ENCODE measurements around the gene TPRG1. TPM values are rescaled to one million over a fixed set of nuclear protein-coding genes. Genes with fewer than 3 reads are reported as not detected.

The TPRG1 gene
- total and polyA plus RNA-seq, 2 of the 8 experiments (the other 6 are each of a cell fraction or from before 2014, with no cell fraction given) = 0.37 to 0.47 TPM

DNA sequence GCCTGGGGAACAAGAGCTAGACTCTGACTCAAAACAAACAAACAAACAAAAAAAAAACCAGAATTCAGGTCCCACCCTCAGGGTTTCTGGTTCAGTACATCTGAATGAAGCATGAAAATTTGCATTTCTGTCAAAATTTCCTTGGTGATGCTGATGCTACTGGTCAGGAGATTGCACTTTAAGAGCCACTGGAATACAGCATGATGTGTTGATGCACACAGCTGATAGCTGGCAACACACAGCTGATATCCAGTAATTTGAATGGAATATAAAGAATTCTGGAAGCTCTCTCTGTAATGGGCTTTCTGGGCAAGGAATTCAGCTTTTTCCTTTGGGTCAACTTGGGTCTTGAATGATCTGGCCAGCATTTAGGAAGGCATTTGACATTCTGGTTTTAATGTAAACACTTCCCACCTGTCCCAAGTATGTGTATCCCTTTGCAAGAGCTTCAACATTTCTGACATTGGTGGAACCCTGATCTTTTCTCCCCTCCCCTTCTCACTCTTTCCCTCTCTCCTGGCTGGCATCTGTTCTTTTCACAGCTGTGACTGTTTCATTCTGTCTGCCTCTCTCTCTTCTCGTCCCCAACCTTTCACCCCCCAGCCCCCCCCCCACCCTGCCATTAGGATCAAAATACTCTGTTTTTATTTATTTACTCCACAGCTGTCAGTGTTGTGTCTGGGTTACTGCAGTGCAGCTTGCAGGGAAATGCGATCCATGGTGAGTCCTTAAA lies 189.5 kb downstream of the TPRG1 start:
- no peaks in the 10 kb centered on the region for H3K9me3 ChIP-seq (ENCODE audit: insufficient read depth in 2 of 2, low read depth in 1 of 2, low read length in 1 of 2)
- H2BK15ac ChIP-seq (ENCODE audit: low read length) = no peak overlapping the region
- H3K14ac ChIP-seq (ENCODE audit: insufficient read length) = no peak overlapping the region
- H3K4me3 ChIP-seq (ENCODE audit: extremely low read depth in 1 of 4, insufficient read depth in 2 of 4, low read depth in 3 of 4, low read length in 4 of 4) = no peak overlapping the region
- no peaks in the 10 kb centered on the region for H3K36me3 ChIP-seq (ENCODE audit: control insufficient read depth in 2 of 4, insufficient read depth in 4 of 4, low read length in 3 of 4)
- no peaks in the 10 kb centered on the region; a peak in 1 of 7 replicates for H3K4me1 ChIP-seq (replicated peaks in 1 of 4; ENCODE audit: control insufficient read depth in 3 of 4, insufficient read depth in 4 of 4, low read length in 3 of 4)
- no peaks in the 10 kb centered on the region; the same call in 1 of the 2 replicates for H3K23me2 ChIP-seq (ENCODE audit: low read depth, low read length)
- no peak overlapping the region for H3K27ac ChIP-seq (ENCODE audit: low read depth, low read length)
- H3K79me1 ChIP-seq (ENCODE audit: low read depth, low read length) = no peaks in the 10 kb centered on the region
- no peak overlapping the region for H2BK5ac ChIP-seq (ENCODE audit: low read depth, low read length)
- H2BK12ac ChIP-seq (ENCODE audit: low read depth, low read length) = no peak overlapping the region
- H4K91ac ChIP-seq (replicated peaks; ENCODE audit: insufficient read length, low read length) = no peak overlapping the region
- no peak overlapping the region for H3K4ac ChIP-seq (replicated peaks; ENCODE audit: insufficient read length, low read depth, low read length)
- no peaks in the 10 kb centered on the region for H4K20me1 ChIP-seq (replicated peaks in 1 of 2; ENCODE audit: control insufficient read depth in 1 of 2, insufficient read depth in 2 of 2, low read length in 2 of 2)
- no peak overlapping the region for H3K56ac ChIP-seq (replicated peaks; ENCODE audit: insufficient read length, low read depth, low read length)
- no peak overlapping the region for H4K5ac ChIP-seq (ENCODE audit: insufficient read length, low read depth, low read length)
- no peak overlapping the region for H3K9ac ChIP-seq (replicated peaks in 1 of 4; ENCODE audit: extremely low read depth in 1 of 4, low read depth in 3 of 4, low read length in 3 of 4)
- H2BK120ac ChIP-seq (replicated peaks; ENCODE audit: low read depth, low read length) = no peak overlapping the region
- no peak overlapping the region for H3K23ac ChIP-seq (ENCODE audit: insufficient read length)
- no peak overlapping the region for H2AK5ac ChIP-seq (ENCODE audit: low read depth, low read length)
- H4K8ac ChIP-seq (ENCODE audit: extremely low read depth, insufficient read depth, low read length) = no peak overlapping the region
- H3K27me3 ChIP-seq (replicated peaks in 1 of 4; ENCODE audit: control insufficient read depth in 3 of 4, extremely low read depth in 1 of 4, insufficient read depth in 3 of 4, low read length in 3 of 4) = no peaks in the 10 kb centered on the region
- 100% methylated on average over 1 of the region's 2 CpGs; no CpG with 5 or more reads in 1 of the 2 experiments for WGBS, 2 experiments (ENCODE audit: extremely low coverage in 1 of 2, insufficient coverage in 1 of 2, insufficient read length in 1 of 2, insufficient replicate concordance in 2 of 2, low coverage in 1 of 2, low lambda C conversion rate in 2 of 2, missing lambda C conversion rate in 1 of 2)
- DNase-seq (ENCODE audit: low read depth in 1 of 2, low spot score in 2 of 2) (no peak), FAIRE-seq (no peak)
- H2BK20ac ChIP-seq (ENCODE audit: low read length) = no peak overlapping the region
- no peak overlapping the region for H3K18ac ChIP-seq (ENCODE audit: extremely low read depth, low read length)
- no peak overlapping the region for H2AFZ ChIP-seq (ENCODE audit: low read length)
- ChIA-PET CTCF (ENCODE audit: partially characterized antibody) (interaction anchor here (0.7 to 0.9 kb wide), 2 partner anchors 21 to 30 kb away, joined by 3 read pairs; no protein-coding TSS in a partner anchor), POLR2A (ENCODE audit: partially characterized antibody) (interaction anchor here (1.4 kb wide), 1 partner anchor 9 kb away, joined by 3 read pairs; no protein-coding TSS in a partner anchor)
- no peaks in the 10 kb centered on the region for H3K79me2 ChIP-seq (ENCODE audit: control insufficient read depth in 1 of 2, insufficient read depth in 2 of 2, low read length in 2 of 2)
- no peak overlapping the region for H3K4me2 ChIP-seq (ENCODE audit: insufficient read depth in 1 of 2, low read depth in 2 of 2, low read length in 2 of 2)
- TF ChIP-seq POU5F1 (IDR thresholded peaks at IDR 0.05; ENCODE audit: low read depth, low read length) = no peak
- TF ChIP-seq POLR2AphosphoS5 (IDR thresholded peaks at IDR 0.05; ENCODE audit: low read depth, low read length) = no peak
- no peak for TF ChIP-seq NANOG (IDR thresholded peaks at IDR 0.05; ENCODE audit: insufficient read depth, low read depth, low read length, poor library complexity, severe bottlenecking)
- TF ChIP-seq CEBPB (IDR thresholded peaks at IDR 0.05; ENCODE audit: low read depth, low read length) = no peak
- TF ChIP-seq, protein P1, sequence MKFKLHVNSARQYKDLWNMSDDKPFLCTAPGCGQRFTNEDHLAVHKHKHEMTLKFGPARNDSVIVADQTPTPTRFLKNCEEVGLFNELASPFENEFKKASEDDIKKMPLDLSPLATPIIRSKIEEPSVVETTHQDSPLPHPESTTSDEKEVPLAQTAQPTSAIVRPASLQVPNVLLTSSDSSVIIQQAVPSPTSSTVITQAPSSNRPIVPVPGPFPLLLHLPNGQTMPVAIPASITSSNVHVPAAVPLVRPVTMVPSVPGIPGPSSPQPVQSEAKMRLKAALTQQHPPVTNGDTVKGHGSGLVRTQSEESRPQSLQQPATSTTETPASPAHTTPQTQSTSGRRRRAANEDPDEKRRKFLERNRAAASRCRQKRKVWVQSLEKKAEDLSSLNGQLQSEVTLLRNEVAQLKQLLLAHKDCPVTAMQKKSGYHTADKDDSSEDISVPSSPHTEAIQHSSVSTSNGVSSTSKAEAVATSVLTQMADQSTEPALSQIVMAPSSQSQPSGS (IDR thresholded peaks at IDR 0.05; ENCODE audit: low read length) = no peak
- TF ChIP-seq CHD2 (IDR thresholded peaks at IDR 0.05; ENCODE audit: low read length) = no peak
- no peak for TF ChIP-seq TAF7 (optimal IDR thresholded peaks at IDR 0.05; ENCODE audit: borderline replicate concordance, low read depth, low read length)
- TF ChIP-seq HDAC6 (IDR thresholded peaks at IDR 0.05; ENCODE audit: low read depth, low read length) = no peak
- TF ChIP-seq, protein P2, sequence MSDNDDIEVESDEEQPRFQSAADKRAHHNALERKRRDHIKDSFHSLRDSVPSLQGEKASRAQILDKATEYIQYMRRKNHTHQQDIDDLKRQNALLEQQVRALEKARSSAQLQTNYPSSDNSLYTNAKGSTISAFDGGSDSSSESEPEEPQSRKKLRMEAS (IDR thresholded peaks at IDR 0.05) = no peak

Measured in H1 (cell line).